Fibroblast of lung (primary cell): Measurements from ENCODE around the gene PFKFB2.

Source experiments
- CTCF ChIP-seq, 2 donors: IDR thresholded peaks in 1 of 2; conservative IDR thresholded peaks in 1 of 2; 1 replicate in 1 of 2; 2 replicates in 1 of 2; pipeline ENCODE4 v1.5.1; 2011 to 2012; ENCODE audit warnings: low read length in 2 of 2, control low read depth in 1 of 2, inconsistent platforms in 1 of 2, low read depth in 1 of 2, mild to moderate bottlenecking in 1 of 2
- EZH2 ChIP-seq: IDR thresholded peaks from 2 replicates; pipeline ENCODE4 v1.5.1; 2012; ENCODE audit warnings: low read length, control low read depth, mild to moderate bottlenecking; ENCODE audit errors: missing control alignments

- no peak for TF ChIP-seq CTCF (conservative IDR thresholded peaks at IDR 0.05 in 1 of 2, IDR thresholded peaks at IDR 0.05 in 1 of 2; ENCODE audit: low read depth in 1 of 2, low read length in 2 of 2)
- TF ChIP-seq EZH2: no peak
Observed at GRCh38 chr1:207033302-207033701, 19.8 kb upstream of the PFKFB2 start.
